Aorta (tissue), 5 donors: ENCODE data around the gene CDC42SE2. TPM values are rescaled to one million over a fixed set of nuclear protein-coding genes. Genes with fewer than 3 reads are reported as not detected.

Experiments
- ATAC-seq: fragments of 200-7000 bp; cut with Tn5 transposase; one replicate; pipeline ENCODE4 v1.9.1; 2022; ENCODE audit warnings: moderate library complexity; ENCODE audit not compliant: low FRiP score
- DNase-seq, 2 donors: peaks; one replicate each; pipeline ENCODE4 v3.0.0-alpha.2; 2020
- H3K27ac ChIP-seq, 2 donors: one replicate each; pipeline ENCODE4 v1.5.1; 2013; ENCODE audit warnings: low read length in 2 of 2, mild to moderate bottlenecking in 2 of 2, moderate library complexity in 2 of 2, control low read depth in 1 of 2, inconsistent platforms in 1 of 2, low read depth in 1 of 2
- H3K27me3 ChIP-seq, 2 donors: one replicate each; pipeline ENCODE4 v1.6.1; 2013; ENCODE audit warnings: control low read depth in 1 of 2, low read length in 1 of 2, mild to moderate bottlenecking in 1 of 2, moderate library complexity in 1 of 2; ENCODE audit not compliant: insufficient read depth in 2 of 2, control insufficient read depth in 1 of 2
- H3K36me3 ChIP-seq, 2 donors: one replicate each; pipeline ENCODE4 v1.6.1; 2013; ENCODE audit warnings: control low read depth in 1 of 2, low read length in 1 of 2, mild to moderate bottlenecking in 1 of 2; ENCODE audit not compliant: insufficient read depth in 2 of 2, control insufficient read depth in 1 of 2
- H3K4me1 ChIP-seq, 2 donors: one replicate each; pipeline ENCODE4 v1.6.1; 2013; ENCODE audit warnings: low read length in 2 of 2, control low read depth in 1 of 2, mild to moderate bottlenecking in 1 of 2, moderate library complexity in 1 of 2; ENCODE audit not compliant: insufficient read depth in 2 of 2, control insufficient read depth in 1 of 2
- H3K4me3 ChIP-seq, 2 donors: one replicate each; pipeline ENCODE4 v1.5.1; 2013; ENCODE audit warnings: low read length in 2 of 2, control low read depth in 1 of 2, mild to moderate bottlenecking in 1 of 2
- H3K9me3 ChIP-seq: one replicate; pipeline ENCODE4 v1.6.1; 2013; ENCODE audit warnings: mild to moderate bottlenecking, low read length; ENCODE audit not compliant: control insufficient read depth
- WGBS, 2 donors: extraction: QIAGEN DNeasy Blood & Tissue Kit; methylation state at CpG; one replicate each; pipeline ENCODE4 v1.1.7; 2013; 5-methylcytosine and 5-hydroxymethylcytosine counted together
- intact Hi-C, 2 donors: fragments of 100-400 bp; cut with DNase I; formaldehyde crosslinking; loops; one replicate each; pipeline versions ENCODE4 v1.14.2 to v1.15.0; 2022
- long read RNA-seq, 2 donors: library from polyadenylated mRNA; unstranded; transcript quantifications; one replicate each; pipeline ENCODE4 v2.0.0, GENCODE V29; 2020 to 2021
- polyA plus RNA-seq, 2 donors: library from polyadenylated mRNA; stranded (reverse); fragments of 200-250 nt; gene quantifications; one replicate each; pipeline ENCODE4 v1.2.3, GENCODE V29; 2013
- total RNA-seq, 2 donors: library from RNA; stranded (reverse); fragmentation: NEBNext Ultra II Directional; extraction: Animal tissue kit (Norgen Biotek cat#: 25700); gene quantifications; one replicate each; pipeline ENCODE4 v1.2.1, GENCODE V29; 2021
- donor health status: healthy with polysubstance abuse.
- donor health status: Bipolar disorder and iron deficiency.
- donor health status: DM: no; HTN: no; CAD: no.
- donor health status: DM: no; HTN: no; CAD: no.
- donor health status: DM: yes; HTN: yes; CAD: no.

The CDC42SE2 gene
- 10 to 100 TPM; 20.4 to 25.6 TPM for total RNA-seq
- polyA plus RNA-seq: 10 to 100 TPM; 12.1 to 30.2 TPM
- long read RNA-seq, donor 1, partial matches to known transcripts: 1 of 20 reads
- long read RNA-seq, donor 1, other reads (novel, unspliced or antisense): 17 of 20 reads
- long read RNA-seq, donor 2, partial matches to known transcripts: 0 of 13 reads
- long read RNA-seq, donor 2, other reads (novel, unspliced or antisense): 12 of 13 reads

- no peaks in the 10 kb centered on the region for H3K9me3 ChIP-seq
- no peaks in the 10 kb centered on the region for H3K27me3 ChIP-seq
- DNase-seq: peak; percentile 89 to 94
- peak within 1 kb of the TSS in 1 of 2 donors; percentile 29 for H3K27ac ChIP-seq
- WGBS, 2 donors: 0% methylated on average over 59 to 97 of the region's 97 CpGs
- peaks cover 0 to 1% of the 10 kb centered on the region in 2 donors for H3K4me1 ChIP-seq
- ATAC-seq: peak; percentile 98
- H3K36me3 ChIP-seq: no peaks in the 10 kb centered on the region
- intact Hi-C loops: loop anchor here (2.0 to 10.0 kb wide), 4 partner anchors 93 to 131 kb away; partner anchors contain the start of genes HINT1 (in 2 of the 2) and LYRM7 (in 1 of the 2)
- peak within 1 kb of the TSS; percentile 91 to 97 for H3K4me3 ChIP-seq
Measured at GRCh38 chr5:131263648-131264450, at the start of gene CDC42SE2. Gene CDC42SE2, plus strand, starts transcription at chr5:131264053. Its CDS starts 95,441 bp downstream, at chr5:131359494.

GRCh38 chr5:131214609-131215227 is 49.1 kb upstream of the CDC42SE2 start:
- intact Hi-C loops: no loop called here
- DNase-seq (no peak), ATAC-seq (no peak)
- Histone ChIP-seq H3K36me3 (no peaks in the 10 kb centered on the region), H3K27ac (no peak overlapping the region), H3K4me3 (no peak overlapping the region), H3K27me3 (no peaks in the 10 kb centered on the region), H3K9me3 (no peaks in the 10 kb centered on the region), H3K4me1 (no peaks in the 10 kb centered on the region)
- WGBS, 2 donors: 37 to 39% methylated on average over 3 of the region's 3 CpGs

GRCh38 chr5:131217791-131218190 is 46.1 kb upstream of the CDC42SE2 start:
- intact Hi-C loops: no loop called here
- H3K27me3 ChIP-seq: no peaks in the 10 kb centered on the region
- no peak overlapping the region for H3K4me3 ChIP-seq
- 97 to 98% methylated on average over 4 of the region's 4 CpGs for WGBS, 2 donors
- no peaks in the 10 kb centered on the region for H3K36me3 ChIP-seq
- no peaks in the 10 kb centered on the region for H3K4me1 ChIP-seq
- no peaks in the 10 kb centered on the region for H3K9me3 ChIP-seq
- H3K27ac ChIP-seq: no peak overlapping the region
- DNase-seq (no peak), ATAC-seq (no peak)

GRCh38 chr5:131218392-131218791 is 45.5 kb upstream of the CDC42SE2 start:
- Histone ChIP-seq H3K36me3 (no peaks in the 10 kb centered on the region), H3K9me3 (no peaks in the 10 kb centered on the region), H3K27ac (no peak overlapping the region), H3K4me3 (no peak overlapping the region), H3K27me3 (no peaks in the 10 kb centered on the region), H3K4me1 (no peaks in the 10 kb centered on the region)
- intact Hi-C loops: no loop called here
- 79 to 88% methylated on average over 4 of the region's 4 CpGs for WGBS, 2 donors
- DNase-seq (no peak), ATAC-seq (no peak)

GRCh38 chr5:131220566-131220965 is 43.3 kb upstream of the CDC42SE2 start:
- intact Hi-C loops: no loop called here
- Histone ChIP-seq H3K27ac (no peak overlapping the region), H3K27me3 (no peaks in the 10 kb centered on the region), H3K36me3 (no peaks in the 10 kb centered on the region), H3K4me3 (no peak overlapping the region), H3K9me3 (no peaks in the 10 kb centered on the region), H3K4me1 (no peaks in the 10 kb centered on the region)
- 90 to 91% methylated on average over 7 of the region's 7 CpGs for WGBS, 2 donors
- ATAC-seq (no peak), DNase-seq (no peak)

GRCh38 chr5:131221008-131221703 is 42.7 kb upstream of the CDC42SE2 start:
- no peak overlapping the region for H3K27ac ChIP-seq
- 85 to 90% methylated on average over 10 of the region's 10 CpGs for WGBS, 2 donors
- DNase-seq (no peak), ATAC-seq (no peak)
- H3K36me3 ChIP-seq: no peaks in the 10 kb centered on the region
- intact Hi-C loops: no loop called here
- H3K4me1 ChIP-seq: no peaks in the 10 kb centered on the region
- H3K4me3 ChIP-seq: no peak overlapping the region
- no peaks in the 10 kb centered on the region for H3K27me3 ChIP-seq
- H3K9me3 ChIP-seq: no peaks in the 10 kb centered on the region

GRCh38 chr5:131221888-131222287 is 42.0 kb upstream of the CDC42SE2 start:
- DNase-seq (no peak), ATAC-seq (no peak)
- no peaks in the 10 kb centered on the region for H3K27me3 ChIP-seq
- H3K4me3 ChIP-seq: no peak overlapping the region
- intact Hi-C loops: no loop called here
- H3K9me3 ChIP-seq: no peaks in the 10 kb centered on the region
- H3K4me1 ChIP-seq: no peaks in the 10 kb centered on the region
- H3K36me3 ChIP-seq: no peaks in the 10 kb centered on the region
- no peak overlapping the region for H3K27ac ChIP-seq

GRCh38 chr5:131222731-131223130 is 41.1 kb upstream of the CDC42SE2 start:
- no peaks in the 10 kb centered on the region for H3K4me1 ChIP-seq
- intact Hi-C loops: no loop called here
- ATAC-seq: no peak

More at GRCh38 chr5:131222731-131223130, 41.1 kb upstream of the CDC42SE2 start:
- Histone ChIP-seq H3K36me3 (no peaks in the 10 kb centered on the region), H3K4me3 (no peak overlapping the region), H3K9me3 (no peaks in the 10 kb centered on the region), H3K27ac (no peak overlapping the region), H3K27me3 (no peaks in the 10 kb centered on the region)
- DNase-seq: no peak
